GM20431 (cell line): ENCODE measurements around the gene BEND3.
"Not testable (repeated sequence)": the region's sequence is repeated elsewhere in the genome, so short reads cannot be mapped to it uniquely, and the experiment has no call there.

Source experiments
- in situ Hi-C: fragments of 300-500 bp; cut with MseI, MboI; formaldehyde crosslinking; loops from one replicate; pipeline ENCODE4 v1.15.0; 2020; ENCODE audit warnings: low sequenced_read_pairs; ENCODE audit not compliant: unreplicated experiment

The BEND3 gene

DNA sequence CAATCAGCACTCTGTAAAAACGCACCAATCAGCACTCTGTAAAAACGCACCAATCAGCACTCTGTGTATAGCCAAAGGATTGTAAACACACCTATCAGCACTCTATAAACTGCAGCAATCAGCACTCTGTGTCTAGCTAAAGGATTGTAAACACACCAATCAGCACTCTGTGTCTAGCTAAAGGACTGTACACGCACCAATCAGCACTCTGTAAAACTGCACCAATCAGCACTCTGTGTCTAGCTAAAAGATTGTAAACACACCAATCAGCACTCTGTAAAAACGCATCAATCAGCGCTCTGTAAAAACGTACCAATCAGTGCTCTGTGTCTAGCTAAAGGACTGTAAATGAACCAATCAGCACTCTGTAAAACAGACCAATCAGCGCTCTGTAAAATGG lies 30.9 kb downstream of the BEND3 start:
- in situ Hi-C loops, result not testable (repeated sequence)

DNA sequence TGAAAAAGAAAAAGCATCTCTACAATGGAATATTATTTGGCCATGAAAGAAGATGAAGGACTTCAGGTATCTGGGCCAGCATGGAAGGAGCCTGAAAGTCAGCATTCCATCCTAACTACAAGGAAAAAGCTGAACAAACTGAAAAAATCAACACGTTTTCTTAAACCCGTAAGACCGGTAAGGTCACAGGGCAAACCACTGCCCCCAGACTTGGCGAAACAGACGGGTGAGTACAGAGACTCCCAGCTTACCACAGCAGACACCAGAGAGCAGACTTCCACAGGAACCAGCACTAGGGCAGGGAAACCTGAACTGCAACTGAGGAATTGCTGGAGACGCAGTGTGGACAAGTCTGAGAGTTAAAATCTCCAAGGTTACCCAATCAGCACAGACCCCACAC lies 31.4 kb downstream of the BEND3 start:
- in situ Hi-C loops, result no loop called here

DNA sequence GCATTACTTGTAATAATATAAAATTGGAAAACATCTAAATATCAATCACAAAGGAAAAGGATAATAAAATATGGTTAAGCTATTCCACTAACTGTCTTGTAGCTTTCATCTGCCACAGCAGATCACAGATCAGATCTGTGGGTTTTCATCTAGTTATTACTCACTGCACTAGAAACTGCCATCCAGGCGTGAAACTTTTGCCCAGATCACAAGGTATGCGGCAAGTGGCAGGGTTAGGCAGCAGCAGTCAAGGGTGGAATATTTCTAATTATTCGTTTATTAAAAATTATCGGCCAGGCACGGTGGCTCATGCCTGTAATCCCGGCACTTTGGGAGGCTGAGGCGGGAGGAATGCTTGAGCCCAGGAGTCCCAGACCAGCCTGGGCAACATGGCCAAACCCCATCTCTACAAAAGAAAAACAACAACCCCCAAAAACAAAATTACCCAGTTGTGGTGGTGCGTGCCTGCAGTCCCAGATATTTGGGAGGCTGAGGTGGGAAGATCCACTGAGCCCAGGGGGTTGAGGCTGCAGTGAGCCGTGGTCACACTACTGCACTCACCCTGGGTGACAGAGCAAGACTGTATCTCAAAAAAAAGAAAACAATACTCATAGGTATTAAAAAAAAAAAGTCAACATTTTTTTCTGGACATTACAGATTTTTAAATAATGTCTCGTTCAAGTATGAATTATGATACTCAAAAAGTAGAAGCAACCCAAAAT lies 32.1 kb downstream of the BEND3 start:
- in situ Hi-C loops, result no loop called here

DNA sequence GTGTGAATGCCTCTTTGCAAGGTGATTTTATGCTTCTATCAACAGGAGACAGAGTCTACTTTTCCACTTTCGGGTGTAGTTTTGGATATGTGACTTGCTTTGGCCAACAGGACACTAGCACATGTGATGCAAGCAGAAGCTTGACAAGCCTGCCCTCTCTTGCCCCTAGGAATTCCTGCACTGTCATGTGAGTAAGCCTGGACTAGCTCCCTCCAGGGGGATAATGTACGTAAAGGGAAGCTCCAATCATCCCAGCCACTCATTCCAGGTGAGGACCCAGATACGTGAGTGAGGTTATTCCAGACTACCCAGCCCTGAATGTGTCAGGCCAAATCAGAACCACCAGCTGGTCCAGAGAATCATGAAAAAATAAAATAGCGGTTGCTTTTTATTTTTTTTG lies 33.3 kb downstream of the BEND3 start:
- in situ Hi-C loops, result no loop called here

DNA sequence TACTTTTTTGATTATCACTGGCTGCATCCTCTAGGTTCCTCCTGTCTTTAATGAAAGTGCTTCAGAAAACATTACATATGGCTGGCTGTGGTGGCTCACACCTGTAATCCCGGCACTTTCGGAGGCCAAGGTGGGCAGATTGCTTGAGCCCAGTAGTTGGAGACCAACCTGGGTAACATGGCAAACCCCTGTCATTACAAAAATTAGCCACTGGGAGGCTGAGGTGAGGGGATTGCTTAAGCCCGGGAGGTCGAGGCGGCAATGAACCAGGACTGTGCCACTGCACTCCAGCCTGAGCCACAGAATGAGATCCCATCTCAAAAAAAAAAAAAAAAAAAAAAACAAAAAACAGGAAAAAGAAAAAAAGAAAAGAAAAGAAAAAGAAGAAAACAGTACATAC lies 35.3 kb downstream of the BEND3 start:
- in situ Hi-C loops, result no loop called here

DNA sequence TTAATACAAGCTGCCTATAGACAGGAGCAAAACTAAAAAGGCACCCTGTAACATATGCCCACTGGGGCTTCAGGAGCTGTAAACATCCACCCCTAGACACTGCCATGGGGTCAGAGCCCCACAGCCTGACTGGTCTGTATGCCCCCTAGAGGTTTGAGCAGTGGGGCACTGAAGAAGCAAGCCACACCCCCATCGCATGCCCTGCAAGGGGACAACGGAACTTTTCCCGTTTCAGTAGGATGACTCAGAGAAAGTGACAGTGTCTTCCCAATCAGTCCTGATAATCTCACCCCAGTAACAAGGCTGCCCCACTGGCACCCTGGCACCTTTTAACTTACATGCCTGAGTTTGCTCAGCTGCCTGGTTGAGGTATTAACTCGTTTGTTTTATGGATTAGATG lies 35.9 kb downstream of the BEND3 start:
- in situ Hi-C loops, result no loop called here

DNA sequence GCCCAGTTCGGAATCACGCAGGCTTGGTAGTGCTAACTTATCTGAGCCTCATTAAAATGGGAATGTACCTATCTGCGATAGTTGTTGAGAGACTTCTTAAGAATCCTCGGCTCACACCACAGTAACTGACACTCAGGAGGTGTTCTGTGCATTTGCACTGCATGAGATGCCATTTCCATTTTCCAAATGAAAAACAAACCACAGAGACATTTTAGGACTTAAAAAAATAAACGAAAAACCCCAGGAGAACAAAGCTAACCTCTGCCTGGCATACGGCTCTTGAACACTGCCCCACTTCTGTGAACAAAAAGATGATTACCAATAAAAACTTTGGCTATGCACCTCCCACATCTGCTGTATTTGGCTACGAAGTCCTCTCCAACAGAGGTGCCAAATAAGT lies 37.6 kb downstream of the BEND3 start:
- in situ Hi-C loops, result no loop called here

DNA sequence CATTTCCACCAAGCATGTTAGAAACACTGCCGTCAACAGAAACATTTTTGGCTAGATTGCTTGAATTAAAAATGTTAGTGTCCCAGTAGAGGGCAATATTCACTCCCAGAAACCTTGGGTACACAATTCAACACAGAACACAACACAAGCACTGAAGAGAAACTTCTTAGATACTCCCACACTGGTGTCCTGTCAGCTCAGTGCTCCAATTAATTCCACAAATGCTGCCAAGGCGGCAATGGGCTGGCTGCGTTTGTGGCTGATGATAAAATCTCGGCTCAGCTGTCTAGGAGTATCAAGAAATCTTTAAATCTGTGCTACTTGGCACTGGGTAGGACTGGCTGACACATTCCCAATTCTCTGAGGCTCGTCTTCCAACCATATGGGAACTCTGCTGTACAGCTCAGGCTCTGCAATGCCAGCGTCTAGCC lies 39.3 kb downstream of the BEND3 start:
- in situ Hi-C loops, result no loop called here

DNA sequence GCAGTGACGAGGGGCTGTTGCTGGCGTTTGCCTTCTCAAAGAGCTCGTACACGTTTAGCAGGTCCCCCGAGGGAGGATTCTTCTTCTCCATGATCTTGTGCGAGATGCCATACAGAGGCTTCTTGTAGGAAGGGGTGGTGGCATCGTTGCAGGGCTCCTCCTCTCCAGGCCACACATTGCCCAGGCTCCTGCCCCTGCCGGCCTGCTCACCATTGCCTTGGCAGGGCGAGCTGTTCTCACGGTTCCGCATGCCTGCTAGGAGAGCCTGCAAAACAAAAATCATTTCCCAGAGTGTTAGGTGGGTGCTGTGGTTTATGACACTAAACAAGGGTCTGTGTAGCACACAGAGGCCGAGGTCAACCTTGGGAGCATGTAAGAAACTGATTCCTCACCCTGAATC lies 44.6 kb downstream of the BEND3 start:
- in situ Hi-C loops, result no loop called here

DNA sequence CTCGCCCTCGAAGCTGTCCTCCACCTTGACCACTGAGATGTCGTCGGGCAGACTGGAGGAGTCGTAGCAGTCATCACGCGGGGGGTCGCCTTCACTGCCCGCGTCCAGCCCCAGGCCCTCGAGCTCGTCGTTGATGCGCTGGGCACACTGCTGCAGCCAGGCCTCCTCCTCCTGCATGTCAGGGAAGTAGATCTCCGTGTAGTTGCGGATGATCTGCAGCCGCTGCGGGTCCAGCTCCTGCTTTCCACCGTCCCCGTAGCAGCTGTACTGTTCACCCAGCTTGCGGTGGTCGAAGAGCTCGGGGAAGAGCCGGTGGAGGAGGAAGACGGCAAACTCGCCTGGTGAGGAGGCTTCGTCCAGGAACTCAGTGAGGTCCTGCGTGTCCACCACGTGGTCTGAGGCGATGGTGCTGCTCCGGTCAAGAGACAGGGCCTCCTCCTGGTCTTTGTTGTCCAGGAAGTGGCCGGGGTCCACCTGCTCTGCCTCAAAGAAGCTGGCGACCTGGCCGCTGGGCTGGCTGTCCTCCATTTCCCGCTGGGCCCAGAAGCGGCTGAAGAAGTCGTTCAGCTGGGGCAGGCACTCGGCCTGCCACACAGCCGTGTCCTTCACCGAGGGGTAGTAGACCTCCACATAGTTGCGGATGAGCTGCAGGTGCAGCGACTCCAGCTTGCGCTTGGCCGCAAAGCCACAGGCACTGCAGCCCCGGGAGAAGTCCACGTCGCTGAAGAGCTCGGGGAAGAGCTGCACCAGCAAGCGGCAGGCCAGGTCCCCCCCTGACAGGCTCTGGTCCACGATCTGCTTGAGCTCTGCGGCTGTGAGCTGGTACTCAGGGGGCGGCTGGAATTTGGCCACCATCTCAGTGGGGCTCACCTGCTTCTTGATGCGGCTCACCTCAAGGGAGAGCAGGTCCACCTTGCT lies 45.4 kb downstream of the BEND3 start:
- in situ Hi-C loops, result no loop called here

DNA sequence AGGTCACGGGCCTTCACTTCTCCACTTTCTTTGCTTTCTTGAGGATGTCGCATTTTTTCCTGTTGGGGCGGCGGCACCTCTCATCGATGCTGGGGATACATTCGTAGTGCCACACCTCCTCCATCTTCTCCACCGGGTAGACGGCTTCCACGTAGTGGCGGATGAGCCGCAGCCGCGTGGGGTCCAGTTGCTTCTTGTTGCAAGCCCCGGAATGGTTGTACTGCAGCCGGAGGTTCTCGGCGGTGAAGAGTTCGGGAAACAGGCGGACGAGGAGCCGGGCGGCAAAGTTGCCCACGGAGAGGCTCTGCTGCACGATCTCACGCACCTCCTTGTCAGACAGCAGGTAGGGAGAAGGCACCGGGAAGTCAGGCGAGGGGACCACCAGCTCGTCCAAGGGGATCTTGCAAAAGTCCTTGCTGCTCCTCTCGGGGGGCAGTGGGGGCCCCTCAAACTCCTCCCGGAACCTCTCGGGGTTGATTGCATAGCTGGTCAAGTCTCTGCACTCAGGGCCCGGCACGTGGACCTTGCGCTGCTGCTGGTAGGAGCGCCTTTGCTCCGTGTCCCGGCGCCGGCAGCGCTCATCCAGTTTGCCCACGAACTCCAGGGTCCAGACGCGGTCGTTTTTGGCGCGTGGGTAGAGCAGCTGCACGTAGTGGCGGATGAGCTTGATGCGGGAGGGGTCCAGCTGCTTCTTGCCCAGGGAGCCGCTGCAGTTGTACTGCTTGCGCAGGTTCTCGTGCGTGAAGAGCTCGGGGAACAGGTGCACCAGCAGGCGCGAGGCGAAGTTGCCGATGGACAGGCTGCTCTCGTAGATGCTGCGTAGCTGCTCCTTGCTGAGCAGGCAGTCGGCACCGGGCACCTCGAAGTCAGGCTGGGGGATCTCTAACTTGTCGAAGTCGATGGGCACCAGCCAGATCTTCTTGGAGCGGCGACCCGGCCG lies 46.4 kb downstream of the BEND3 start:
- in situ Hi-C loops, result no loop called here

DNA sequence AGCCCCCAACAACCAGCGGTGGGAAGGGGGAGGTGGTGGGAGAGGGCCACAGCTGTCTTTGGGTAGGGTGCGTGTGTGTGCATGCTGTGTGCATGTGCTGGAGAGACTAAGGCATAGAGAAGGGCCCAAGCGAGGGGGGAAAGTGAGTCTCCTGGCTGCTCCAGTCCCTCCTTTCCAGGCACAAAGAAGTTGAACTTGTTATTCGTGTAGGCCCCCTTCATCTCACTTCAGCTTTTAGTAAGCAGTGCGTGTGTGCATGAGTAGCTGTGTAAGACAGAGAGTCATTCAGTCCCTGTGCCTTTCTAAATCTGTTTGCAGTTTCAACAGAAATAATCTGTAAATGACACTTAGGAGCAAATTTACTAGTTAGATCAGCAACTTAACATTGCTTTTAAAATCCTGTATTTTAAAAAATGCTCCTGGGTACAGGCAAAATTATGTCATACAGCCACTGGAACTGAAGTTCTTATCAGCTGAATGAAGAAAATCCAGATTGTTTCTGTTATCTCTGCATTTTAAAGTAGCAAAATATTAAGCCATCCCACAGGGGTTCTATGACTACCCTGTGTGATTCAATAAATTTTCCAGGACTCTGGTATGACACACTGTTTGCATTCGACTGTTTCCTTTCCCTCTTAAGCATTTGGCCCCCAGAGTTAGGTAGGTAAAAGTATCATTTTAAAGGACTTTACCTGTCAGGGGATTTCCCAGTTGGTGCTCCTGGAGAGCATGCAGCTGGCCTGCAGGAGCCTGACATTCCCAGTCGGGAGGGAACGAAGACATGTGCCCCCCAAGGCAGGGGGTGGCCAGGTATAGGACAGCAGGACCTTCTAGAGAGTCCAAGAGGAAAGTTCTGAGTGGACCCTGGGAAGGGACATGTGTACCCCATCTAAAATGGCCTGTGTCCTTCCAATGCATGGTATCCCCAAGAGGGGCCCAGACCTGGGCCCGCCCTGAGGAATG lies 48.3 kb downstream of the BEND3 start:
- in situ Hi-C loops, result no loop called here

DNA sequence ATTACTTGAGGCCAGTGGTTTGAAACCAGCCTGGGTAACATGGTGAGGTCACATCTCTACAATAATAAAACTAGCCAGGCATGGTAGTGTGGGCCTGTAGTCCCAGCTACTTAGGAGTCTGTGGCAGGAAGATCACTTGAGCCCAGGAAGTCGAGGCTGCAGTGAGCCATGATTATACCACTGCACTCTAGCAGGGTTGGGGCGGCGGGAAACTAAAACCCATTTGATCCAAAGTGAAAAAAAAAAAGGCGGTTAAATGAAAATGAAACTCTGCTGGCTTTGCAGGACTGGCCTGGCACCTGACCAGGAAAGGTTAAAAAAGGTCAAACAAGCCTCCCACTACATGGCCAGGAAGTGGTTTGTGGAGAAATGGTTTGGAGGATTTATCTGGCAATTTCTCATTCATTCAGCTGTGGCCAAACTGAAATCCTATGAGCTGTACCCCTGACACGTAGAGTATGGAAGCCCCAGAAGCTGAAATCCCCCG lies 50.7 kb downstream of the BEND3 start:
- in situ Hi-C loops, result no loop called here

DNA sequence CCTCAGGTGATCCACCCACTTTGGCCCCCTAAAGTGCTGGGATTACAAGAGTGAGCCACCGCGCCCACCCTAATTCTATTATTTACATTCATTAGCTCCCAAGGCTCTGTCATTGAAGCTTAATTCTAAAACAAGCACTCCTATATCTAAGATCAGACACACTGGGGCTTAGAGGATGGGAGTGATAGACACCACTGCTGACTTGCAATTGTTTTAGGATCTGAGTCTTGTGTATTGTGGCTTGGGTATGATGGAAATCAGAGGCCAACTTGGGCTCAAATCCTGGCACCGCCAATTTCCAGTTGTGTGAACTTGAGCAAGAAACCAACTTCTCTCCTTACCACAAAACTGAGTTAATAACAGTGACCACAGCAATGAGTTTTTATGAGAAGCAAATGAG lies 52.6 kb downstream of the BEND3 start:
- in situ Hi-C loops, result no loop called here

DNA sequence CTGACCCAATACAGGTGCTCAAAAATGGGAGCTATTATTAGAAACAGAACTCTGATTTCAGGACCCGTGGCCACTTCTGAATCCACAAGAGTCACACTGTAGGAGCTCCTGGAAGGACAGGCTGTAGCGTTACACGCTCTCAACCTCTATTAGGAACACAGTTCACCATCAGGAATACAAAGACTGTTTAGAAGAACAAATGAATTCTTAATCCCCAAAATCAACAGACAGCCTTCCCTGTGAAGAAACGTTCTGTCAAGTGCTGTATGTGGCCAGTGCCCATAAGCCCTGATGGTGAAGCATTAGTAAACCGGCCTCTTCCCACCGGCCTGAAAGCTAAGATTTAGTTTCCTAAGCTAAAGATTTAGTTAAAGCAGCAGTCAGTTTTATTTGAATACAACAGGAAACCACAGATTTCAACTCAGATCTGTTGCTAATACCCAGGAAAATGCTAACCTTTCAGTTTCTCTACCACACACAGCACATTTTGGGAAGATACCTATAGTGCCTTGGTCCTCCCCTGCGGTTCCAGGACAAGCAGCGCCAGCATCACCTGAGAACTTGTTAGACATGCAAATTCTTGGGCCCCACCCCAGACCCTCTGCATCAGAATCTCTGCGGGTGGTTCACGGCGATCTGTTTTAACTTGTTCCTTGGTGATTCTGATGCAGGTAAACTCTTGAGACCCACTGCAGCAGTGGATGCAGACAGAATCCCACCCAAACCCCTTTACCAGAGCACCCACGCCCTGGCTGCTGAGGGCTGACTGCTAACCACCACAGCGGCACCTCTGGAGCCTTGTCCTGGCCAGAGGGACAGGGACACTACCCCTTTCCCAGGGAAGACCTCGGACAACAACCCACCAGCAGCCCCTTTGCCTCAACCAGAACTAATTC lies 53.9 kb downstream of the BEND3 start:
- in situ Hi-C loops, result no loop called here

DNA sequence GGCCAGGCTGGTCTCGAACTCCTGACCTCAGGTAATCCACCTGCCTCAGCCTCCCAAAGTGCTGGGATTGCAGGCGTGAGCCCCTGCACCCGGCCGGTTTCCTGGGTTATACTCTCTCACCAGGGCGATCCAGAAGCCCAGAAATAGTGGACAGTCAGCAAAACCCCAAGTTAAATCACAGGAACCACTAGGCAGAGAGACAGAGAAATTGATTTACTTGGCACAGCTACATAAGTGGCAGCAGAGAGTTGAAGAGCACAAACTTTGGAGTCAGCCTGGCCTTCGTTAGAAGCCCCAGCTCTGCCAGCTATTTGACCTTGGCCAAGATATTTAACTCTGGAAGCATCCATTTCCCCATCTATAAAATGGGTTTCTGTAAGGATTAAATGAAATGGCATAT lies 54.6 kb downstream of the BEND3 start:
- in situ Hi-C loops, result no loop called here

DNA sequence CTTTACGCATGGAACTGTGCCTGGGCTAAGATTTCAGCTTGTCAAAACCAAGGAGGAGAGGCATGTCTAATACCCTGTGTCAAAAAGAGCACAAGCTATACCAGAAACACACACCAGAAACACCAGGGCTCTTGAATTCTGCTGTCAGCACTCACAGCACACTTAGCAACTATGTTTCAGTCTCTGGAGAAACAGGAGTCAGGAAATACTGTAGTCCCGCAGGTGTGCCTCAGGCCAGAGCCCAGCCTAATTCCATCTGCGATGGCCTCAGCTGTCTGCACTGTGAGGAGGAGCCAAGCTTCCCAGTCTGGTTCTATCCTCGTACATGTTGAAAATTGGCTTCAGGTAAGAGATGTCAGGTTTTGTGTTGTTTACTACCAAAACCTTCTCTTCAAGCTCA lies 55.7 kb downstream of the BEND3 start:
- in situ Hi-C loops, result no loop called here

DNA sequence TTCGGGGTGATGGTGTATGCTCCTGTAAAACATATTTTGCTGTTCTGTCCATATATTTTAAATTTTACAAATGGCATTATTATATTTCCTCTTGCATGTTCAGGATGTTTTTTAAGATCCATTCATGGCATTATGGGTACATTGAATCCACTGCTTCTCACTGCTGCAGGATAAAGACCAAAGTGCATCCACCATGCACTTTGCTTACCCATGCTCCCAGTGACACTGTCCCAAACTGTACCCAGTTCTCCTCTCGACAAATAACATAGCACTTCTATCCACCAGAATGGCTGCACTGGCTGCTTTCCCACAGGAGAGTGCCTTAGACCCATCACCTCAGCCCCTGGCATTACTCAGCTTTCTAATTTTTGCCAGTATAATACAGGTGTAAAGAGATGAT lies 57.6 kb downstream of the BEND3 start:
- in situ Hi-C loops, result no loop called here
